Lower lobe of right lung (tissue), 2 donors: Measurements from ENCODE around the gene BMP10. TPM values are rescaled to one million over a fixed set of nuclear protein-coding genes. Genes with fewer than 3 reads are reported as not detected.

Source experiments
- ATAC-seq, 2 donors: fragments of 200-7000 bp; cut with Tn5 transposase; one replicate each; pipeline ENCODE4 v1.9.1; 2020 to 2022; ENCODE audit warnings: mild to moderate bottlenecking in 2 of 2, moderate library complexity in 2 of 2
- DNase-seq: peaks from one replicate; pipeline ENCODE4 v3.0.0-alpha.2; 2020
- H3K27ac ChIP-seq: fragments of 200-600 bp; one replicate; pipeline ENCODE4 v1.8.0; 2022
- H3K27me3 ChIP-seq: fragments of 200-600 bp; one replicate; pipeline ENCODE4 v1.8.0; 2022; ENCODE audit warnings: low read depth
- H3K36me3 ChIP-seq: fragments of 200-600 bp; one replicate; pipeline ENCODE4 v1.8.0; 2022; ENCODE audit warnings: mild to moderate bottlenecking
- H3K4me1 ChIP-seq: fragments of 200-600 bp; one replicate; pipeline ENCODE4 v1.8.0; 2022
- H3K4me3 ChIP-seq: fragments of 200-600 bp; one replicate; pipeline ENCODE4 v1.8.0; 2022; ENCODE audit warnings: mild to moderate bottlenecking
- H3K9me3 ChIP-seq: fragments of 200-600 bp; one replicate; pipeline ENCODE4 v1.8.0; 2022
- CTCF ChIP-seq: fragments of 200-600 bp; IDR thresholded peaks from one replicate; pipeline ENCODE4 v1.8.0; 2022; ENCODE audit warnings: antibody characterized with exemption, mild to moderate bottlenecking
- intact Hi-C: fragments of 100-400 bp; cut with DNase I; formaldehyde crosslinking; loops from one replicate; pipeline ENCODE4 v1.11.0; 2022
- total RNA-seq: library from RNA; stranded (reverse); fragmentation: NEBNext Ultra II Directional; extraction: Animal tissue kit (Norgen Biotek cat#: 25700); gene quantifications from one replicate; pipeline ENCODE4 v1.2.1, GENCODE V29; 2021
- donor health status: DM: no; HTN: yes; CAD: no; lungs with severe emphysema.

Gene BMP10
- total RNA-seq, 1 donor from 2014 or later: 0.24 TPM

DNA sequence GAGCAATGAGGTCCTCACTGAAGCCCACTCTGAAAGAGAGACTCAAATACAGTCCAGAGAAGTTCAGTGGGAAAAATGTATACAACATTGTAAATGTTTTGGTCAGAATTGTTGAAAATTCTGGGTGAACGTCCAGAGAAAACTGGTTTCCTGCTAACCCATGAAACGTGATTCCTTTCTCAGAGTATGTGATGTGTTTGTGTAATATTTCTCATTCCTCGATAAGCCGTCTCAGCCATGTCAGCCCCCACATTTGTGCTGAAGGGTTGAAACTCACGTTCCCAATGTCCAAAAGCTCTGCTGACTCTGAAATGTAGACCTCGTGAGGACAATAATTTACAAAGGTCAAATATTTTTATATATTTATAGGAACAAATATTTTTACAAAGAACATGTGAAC, 51.6 kb downstream of the BMP10 start:
- no peak for DNase-seq
- H3K9me3 ChIP-seq: no peaks in the 10 kb centered on the region
- H3K4me1 ChIP-seq: peaks cover 5% of the 10 kb centered on the region
- H3K36me3 ChIP-seq: peaks cover 96% of the 10 kb centered on the region
- no peak for TF ChIP-seq CTCF
- no peaks in the 10 kb centered on the region for H3K27me3 ChIP-seq
- intact Hi-C loops: no loop called here
- H3K4me3 ChIP-seq: no peak overlapping the region
- no peak overlapping the region for H3K27ac ChIP-seq
- ATAC-seq: no peak

DNA sequence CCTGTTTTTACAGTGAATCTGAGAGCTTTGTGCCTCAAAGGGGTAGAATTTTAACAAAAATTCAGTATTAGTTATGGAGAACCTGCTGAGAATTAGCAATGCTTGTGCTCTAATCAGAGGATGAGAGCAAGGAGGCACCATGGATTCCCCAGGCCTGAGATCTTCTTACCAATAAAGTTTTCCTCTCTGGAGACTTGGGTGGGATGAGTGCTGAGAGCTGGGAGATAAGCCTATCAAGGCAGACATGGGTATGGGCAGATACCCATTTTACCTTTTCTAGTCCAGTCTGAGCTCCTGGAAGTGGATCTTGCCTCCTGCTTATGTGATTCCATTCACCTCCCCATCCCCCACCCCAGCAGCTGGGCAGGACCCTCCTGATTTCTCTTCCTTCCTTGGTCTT, 53.9 kb downstream of the BMP10 start:
- peaks cover 5% of the 10 kb centered on the region for H3K4me1 ChIP-seq
- no peak overlapping the region for H3K4me3 ChIP-seq
- H3K9me3 ChIP-seq: no peaks in the 10 kb centered on the region
- no peak for TF ChIP-seq CTCF
- intact Hi-C loops: no loop called here
- no peak overlapping the region for H3K27ac ChIP-seq
- peaks cover 96% of the 10 kb centered on the region for H3K36me3 ChIP-seq
- H3K27me3 ChIP-seq: no peaks in the 10 kb centered on the region
- DNase-seq: no peak
- no peak for ATAC-seq

Other genes with a start within 250 kb of the BMP10 start
- gene PROKR1, start 227.8 kb downstream of the BMP10 start, total RNA-seq: not detected
- gene ARHGAP25, start 136.6 kb downstream of the BMP10 start, total RNA-seq: 48.5 TPM
- gene GKN2, start 81.5 kb upstream of the BMP10 start, total RNA-seq: 53.3 TPM
- gene GKN1, start 103.2 kb upstream of the BMP10 start, total RNA-seq: not detected
- 54.3 TPM for gene ANTXR1, start 141.8 kb upstream of the BMP10 start, total RNA-seq